ELF-1 (cell line): ENCODE measurements around the gene MRC2.

Experiments
- DNase-seq: peaks from one replicate; pipeline ENCODE4 v3.0.0-alpha.2; 2016; ENCODE audit warnings: low read depth, low spot score

MRC2 gene

GRCh38 chr17:62720126-62720850 is 92.8 kb downstream of the MRC2 start:
- DNase-seq = peak; percentile 33

- DNase-seq = no peak
Observed at GRCh38 chr17:62722625-62723024, 95.2 kb downstream of the MRC2 start.

- no peak for DNase-seq
Observed at GRCh38 chr17:62723842-62724241, 96.4 kb downstream of the MRC2 start.

- no peak for DNase-seq
Observed at GRCh38 chr17:62724398-62725146, 97.1 kb downstream of the MRC2 start.

DNA sequence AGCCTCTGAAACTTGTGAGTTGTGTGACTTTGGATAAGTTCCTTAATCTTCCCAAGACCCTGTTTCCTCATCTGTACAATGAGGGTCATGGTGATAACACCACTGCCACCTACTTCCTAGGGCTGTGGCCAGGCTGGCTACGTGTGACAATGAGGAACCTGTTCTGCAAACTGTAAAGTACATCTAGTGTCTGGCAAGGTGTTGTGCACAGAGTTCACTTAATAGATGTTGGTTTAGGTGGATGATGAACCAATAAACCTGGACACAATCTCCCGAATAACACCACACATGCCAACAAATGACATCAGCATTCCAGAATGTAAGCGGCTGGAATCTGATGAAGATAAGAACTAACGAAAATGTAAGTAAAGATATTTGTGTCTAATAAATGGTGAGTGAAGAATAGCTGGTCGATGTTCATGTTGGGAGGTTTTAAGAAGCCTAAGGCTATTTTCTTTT is 98.3 kb downstream of the MRC2 start:
- DNase-seq = no peak

- DNase-seq = no peak
Observed at GRCh38 chr17:62727916-62728672, 100.6 kb downstream of the MRC2 start.

DNA sequence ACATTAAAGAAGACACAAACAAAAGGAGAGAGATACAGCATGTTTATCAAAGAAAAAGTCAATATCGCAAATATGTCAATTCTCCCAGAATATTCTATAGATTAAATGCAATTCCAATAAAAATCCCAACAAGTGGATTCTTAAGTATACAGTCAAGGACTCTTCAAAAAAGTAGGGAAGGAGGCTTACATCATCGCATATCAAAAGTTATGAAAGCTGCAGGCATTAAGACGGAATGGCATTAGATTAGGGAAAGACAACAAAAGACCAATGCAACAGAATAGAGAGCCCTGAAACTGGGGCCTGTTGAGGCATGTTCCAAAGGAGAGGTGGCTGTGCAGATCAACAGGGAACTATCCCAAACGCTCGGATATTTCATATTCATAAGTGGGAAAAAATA is 104.7 kb downstream of the MRC2 start:
- DNase-seq = no peak

GRCh38 chr17:62735044-62735651 is 107.7 kb downstream of the MRC2 start:
- DNase-seq = no peak

- DNase-seq = no peak
Observed at GRCh38 chr17:62737513-62737912, 110.0 kb downstream of the MRC2 start.

DNA sequence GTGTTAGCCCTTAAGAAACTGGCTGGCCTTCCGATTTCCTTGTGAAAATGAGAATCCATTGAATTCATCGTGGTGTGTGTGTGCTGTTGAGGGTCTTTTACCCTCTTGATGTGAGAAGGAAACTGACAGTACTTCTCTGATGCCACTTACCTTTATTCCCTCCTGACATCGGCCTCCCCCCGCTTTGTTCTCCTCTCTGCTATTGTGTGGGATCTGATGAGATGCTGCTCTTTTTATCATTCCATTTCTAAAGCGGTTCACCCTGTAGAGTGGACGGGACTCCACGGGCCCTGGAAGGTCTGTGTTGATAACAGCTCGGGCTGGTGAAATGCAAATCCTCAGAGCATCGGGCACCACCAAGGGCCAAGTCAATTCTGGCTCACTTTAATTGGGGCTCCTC is 110.8 kb downstream of the MRC2 start:
- DNase-seq = no peak

DNA sequence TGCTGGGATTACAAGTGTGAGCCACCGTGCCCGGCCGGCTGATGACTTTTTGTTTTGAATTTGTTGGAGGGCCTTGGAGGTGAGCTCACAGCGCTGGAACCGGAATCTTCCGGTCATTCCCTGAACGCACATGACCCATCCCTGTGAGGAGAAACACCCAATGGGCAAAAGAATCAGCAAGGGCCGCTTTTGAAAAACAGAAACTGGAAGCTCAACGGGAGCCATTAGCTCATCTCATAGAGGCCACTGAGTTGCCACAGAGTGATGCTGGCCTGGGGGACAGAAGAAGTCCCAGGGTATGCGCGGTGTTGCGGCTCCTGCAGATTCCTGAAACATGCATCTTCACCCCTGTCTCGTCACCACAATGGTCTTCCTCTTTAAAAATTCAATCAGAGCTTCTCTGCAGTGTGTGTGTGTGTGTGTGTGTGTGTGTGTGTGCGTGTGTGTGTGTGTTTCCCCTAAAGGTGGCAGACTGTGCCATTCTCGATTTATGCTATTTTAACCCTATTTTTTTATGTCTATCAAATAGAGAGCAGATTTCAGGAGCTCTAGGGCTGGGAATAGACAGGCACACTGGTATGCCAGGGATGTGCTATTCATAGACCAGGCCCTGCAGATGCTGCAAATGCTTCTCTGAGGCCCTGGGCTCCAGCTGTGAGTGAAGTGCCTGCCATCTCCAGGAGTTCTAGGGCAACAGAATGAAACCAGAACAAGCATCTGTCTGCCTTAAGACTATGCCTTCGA is 112.3 kb downstream of the MRC2 start:
- DNase-seq = no peak

- no peak for DNase-seq
Observed at GRCh38 chr17:62741290-62741689, 113.8 kb downstream of the MRC2 start.
